Esophagus squamous epithelium (tissue), 5 donors: Measurements from ENCODE around the gene C21orf58. TPM values are rescaled to one million over a fixed set of nuclear protein-coding genes. Genes with fewer than 3 reads are reported as not detected.

ENCODE experiments used
- DNase-seq: peaks from one replicate; lab custom pipeline; 2025; lab: John Stamatoyannopoulos, UW
- H3K27ac ChIP-seq, 4 donors: fragments of 200-600 bp; sonication (generic); one replicate each; pipeline ENCODE4 v1.5.1; 2016 to 2019; ENCODE audit warnings: mild to moderate bottlenecking in 1 of 4
- H3K27me3 ChIP-seq, 4 donors: fragments of 200-600 bp; sonication (generic); 1 replicate in 3 of 4; 2 replicates in 1 of 4; pipeline versions ENCODE4 v1.5.1 to v1.6.0; 2017 to 2021; ENCODE audit warnings: antibody characterized with exemption in 1 of 4
- H3K36me3 ChIP-seq, 3 donors: fragments of 200-600 bp; sonication (generic); one replicate each; pipeline ENCODE4 v1.5.1; 2016 to 2019
- H3K4me1 ChIP-seq, 3 donors: fragments of 200-600 bp; sonication (generic); one replicate each; pipeline ENCODE4 v1.5.1; 2017 to 2019
- H3K4me3 ChIP-seq, 4 donors: fragments of 200-600 bp; sonication (generic); 1 replicate in 3 of 4; 2 replicates in 1 of 4; pipeline ENCODE4 v1.5.1; 2016 to 2019; ENCODE audit warnings: mild to moderate bottlenecking in 2 of 4, moderate library complexity in 1 of 4
- H3K9me3 ChIP-seq, 3 donors: fragments of 200-600 bp; sonication (generic); one replicate each; pipeline ENCODE4 v1.5.1; 2016 to 2019
- CTCF ChIP-seq, 6 experiments: fragments of 450-650 bp in 4 of 6; fragments of 200-600 bp in 2 of 6; sonication (generic) in 2 of 6; IDR thresholded peaks; one replicate each; pipeline ENCODE4 v1.5.1; 2016 to 2019; ENCODE audit warnings: antibody characterized with exemption in 6 of 6, mild to moderate bottlenecking in 4 of 6, moderate library complexity in 4 of 6
- POLR2A ChIP-seq, 4 donors: fragments of 450-650 bp; IDR thresholded peaks; one replicate each; pipeline ENCODE4 v1.6.1; 2017; ENCODE audit warnings: antibody characterized with exemption in 4 of 4, mild to moderate bottlenecking in 4 of 4, moderate library complexity in 3 of 4
- WGBS, 2 donors: methylation state at CpG; one replicate each; pipeline ENCODE4 v1.1.5; 2018; 5-methylcytosine and 5-hydroxymethylcytosine counted together
- intact Hi-C: fragments of 100-400 bp; cut with DNase I; formaldehyde crosslinking; loops from one replicate; pipeline ENCODE4 v1.15.0; 2022
- total RNA-seq, 4 donors: library from RNA; depleted of rRNA; stranded (reverse); fragments of >200 nt; gene quantifications; one replicate each; pipeline ENCODE4 v1.1.0, GENCODE V29; 2016
- donor health status: DM: yes; HTN: yes; CAD: no.

Gene C21orf58
- total RNA-seq, 4 donors from 2014 or later = 2.1 to 4.4 (median 2.7) TPM

- H3K27ac ChIP-seq = no peak overlapping the region
- TF ChIP-seq CTCF (IDR thresholded peaks at IDR 0.05) = no peak
- TF ChIP-seq POLR2A (IDR thresholded peaks at IDR 0.05) = no peak
- H3K4me3 ChIP-seq = no peak overlapping the region
- peaks cover 43 to 100% (median 66%) of the 10 kb centered on the region in 3 donors for H3K36me3 ChIP-seq
- no peaks in the 10 kb centered on the region for H3K27me3 ChIP-seq
- WGBS, 2 donors = 89 to 91% methylated on average over 10 to 16 of the region's 22 CpGs
- no peaks in the 10 kb centered on the region for H3K9me3 ChIP-seq
- H3K4me1 ChIP-seq = no peaks in the 10 kb centered on the region
- DNase-seq = no peak
- intact Hi-C loops = no loop called here
These were observed 59.5 kb downstream of the C21orf58 start for GRCh38 chr21:46264046-46264689.

GRCh38 chr21:46256501-46256994 is 67.1 kb downstream of the C21orf58 start:
- H3K27ac ChIP-seq = no peak overlapping the region
- H3K4me1 ChIP-seq = no peaks in the 10 kb centered on the region
- WGBS, 2 donors = 79 to 91% methylated on average over 2 to 16 of the region's 18 CpGs
- H3K27me3 ChIP-seq = no peaks in the 10 kb centered on the region
- intact Hi-C loops = no loop called here
- H3K9me3 ChIP-seq = no peaks in the 10 kb centered on the region
- H3K36me3 ChIP-seq = peaks cover 40 to 100% (median 65%) of the 10 kb centered on the region in 3 donors
- no peak for DNase-seq
- TF ChIP-seq CTCF (IDR thresholded peaks at IDR 0.05) = no peak
- no peak for TF ChIP-seq POLR2A (IDR thresholded peaks at IDR 0.05)
- H3K4me3 ChIP-seq = no peak overlapping the region

- H3K27me3 ChIP-seq = no peaks in the 10 kb centered on the region
- TF ChIP-seq CTCF (IDR thresholded peaks at IDR 0.05) = no peak
- no peak for DNase-seq
- intact Hi-C loops = no loop called here
- peaks cover 37 to 100% (median 60%) of the 10 kb centered on the region in 3 donors for H3K36me3 ChIP-seq
- no peaks in the 10 kb centered on the region for H3K9me3 ChIP-seq
- no peaks in the 10 kb centered on the region for H3K4me1 ChIP-seq
- no peak overlapping the region for H3K27ac ChIP-seq
- WGBS, 2 donors = 82 to 94% methylated on average over 2 to 4 of the region's 6 CpGs
- no peak overlapping the region for H3K4me3 ChIP-seq
These were observed 67.8 kb downstream of the C21orf58 start for GRCh38 chr21:46255758-46256337.

- 89 to 91% methylated on average over 11 of the region's 11 CpGs for WGBS, 2 donors
- Histone ChIP-seq H3K4me1 (no peaks in the 10 kb centered on the region), H3K9me3 (no peaks in the 10 kb centered on the region), H3K27me3 (no peaks in the 10 kb centered on the region), H3K4me3 (no peak overlapping the region), H3K36me3 (peaks cover 40 to 100% (median 60%) of the 10 kb centered on the region in 3 donors), H3K27ac (no peak overlapping the region)
- no peak for DNase-seq
- TF ChIP-seq CTCF (IDR thresholded peaks at IDR 0.05) (no peak), POLR2A (IDR thresholded peaks at IDR 0.05) (no peak)
- intact Hi-C loops = no loop called here
These were observed 68.5 kb downstream of the C21orf58 start for GRCh38 chr21:46255166-46255565.

GRCh38 chr21:46254208-46254975 is 69.3 kb downstream of the C21orf58 start:
- no peak for DNase-seq
- Histone ChIP-seq H3K27me3 (no peaks in the 10 kb centered on the region), H3K4me1 (no peaks in the 10 kb centered on the region), H3K4me3 (no peak overlapping the region), H3K27ac (no peak overlapping the region), H3K36me3 (peaks cover 41 to 100% (median 52%) of the 10 kb centered on the region in 3 donors), H3K9me3 (no peaks in the 10 kb centered on the region)
- intact Hi-C loops = no loop called here
- TF ChIP-seq CTCF (IDR thresholded peaks at IDR 0.05) (no peak), POLR2A (IDR thresholded peaks at IDR 0.05) (no peak)
- WGBS, 2 donors = 86 to 88% methylated on average over 7 to 10 of the region's 12 CpGs
